NCI-H774 (cell line): ENCODE results near the gene GFRA3.

Experiments
- DNase-seq: peaks from one replicate; lab custom pipeline; 2025; lab: John Stamatoyannopoulos, UW

The GFRA3 gene

GRCh38 chr5:138246822-138247221 lies 27.6 kb downstream of the GFRA3 start:
- DNase-seq: no peak

GRCh38 chr5:138246334-138246733 lies 28.1 kb downstream of the GFRA3 start:
- DNase-seq: no peak

GRCh38 chr5:138245717-138246116 lies 28.7 kb downstream of the GFRA3 start:
- no peak for DNase-seq

GRCh38 chr5:138243794-138244193 lies 30.6 kb downstream of the GFRA3 start:
- DNase-seq: no peak

GRCh38 chr5:138241688-138242571 lies 32.5 kb downstream of the GFRA3 start:
- no peak for DNase-seq

GRCh38 chr5:138240650-138241385 lies 33.6 kb downstream of the GFRA3 start:
- DNase-seq: no peak

- DNase-seq: no peak
Observed at GRCh38 chr5:138238034-138238433, 36.4 kb downstream of the GFRA3 start.

GRCh38 chr5:138234651-138235050 lies 39.8 kb downstream of the GFRA3 start:
- DNase-seq: no peak

GRCh38 chr5:138233280-138233679 lies 41.1 kb downstream of the GFRA3 start:
- DNase-seq: no peak

- DNase-seq: peak; percentile 16
Observed at GRCh38 chr5:138230981-138231589, 43.3 kb downstream of the GFRA3 start.

GRCh38 chr5:138230261-138230660 lies 44.2 kb downstream of the GFRA3 start:
- no peak for DNase-seq

- no peak for DNase-seq
Observed at GRCh38 chr5:138229387-138229786, 45.0 kb downstream of the GFRA3 start.

- no peak for DNase-seq
Observed at GRCh38 chr5:138226910-138227309, 47.5 kb downstream of the GFRA3 start.

GRCh38 chr5:138224712-138225111 lies 49.7 kb downstream of the GFRA3 start:
- DNase-seq: no peak

- no peak for DNase-seq
Observed at GRCh38 chr5:138223532-138223931, 50.9 kb downstream of the GFRA3 start.

GRCh38 chr5:138216799-138217198 lies 57.6 kb downstream of the GFRA3 start:
- DNase-seq: no peak

GRCh38 chr5:138213161-138214029 lies 61.0 kb downstream of the GFRA3 start, which contains the start of gene CDC23:
TSS of gene CDC23 (minus strand) at chr5:138213323. CDS start at chr5:138213312, 11 bp downstream.
- DNase-seq: peak; percentile 98

- DNase-seq: no peak
Observed at GRCh38 chr5:138212828-138213160, 61.6 kb downstream of the GFRA3 start.

- DNase-seq: no peak
Observed at GRCh38 chr5:138210985-138211384, 63.4 kb downstream of the GFRA3 start.
